Mammary epithelial cell (primary cell): Measurements from ENCODE around the gene MAP3K10.

Source experiments
- CTCF ChIP-seq, 2 donors: IDR thresholded peaks in 1 of 2; conservative IDR thresholded peaks in 1 of 2; 2 replicates each; pipeline ENCODE4 v1.5.1; 2011 to 2012; ENCODE audit warnings: inconsistent platforms in 2 of 2, low read length in 2 of 2, mild to moderate bottlenecking in 2 of 2, control low read depth in 1 of 2, low read depth in 1 of 2; ENCODE audit not compliant: insufficient read depth in 1 of 2; ENCODE audit errors: extremely low read depth in 1 of 2
- EZH2 ChIP-seq: IDR thresholded peaks from 2 replicates; pipeline ENCODE4 v1.6.1; 2012; ENCODE audit warnings: low read length, inconsistent platforms, borderline replicate concordance

- TF ChIP-seq CTCF (conservative IDR thresholded peaks at IDR 0.05 in 1 of 2, IDR thresholded peaks at IDR 0.05 in 1 of 2; ENCODE audit: extremely low read depth in 1 of 2, insufficient read depth in 1 of 2, low read depth in 1 of 2, low read length in 2 of 2) (no peak), EZH2 (no peak)
These were observed 17.4 kb downstream of the MAP3K10 start for GRCh38 chr19:40208602-40209001.
